MM.1S (cell line): ENCODE data around the gene ZNF776.

Experiments used
- DNase-seq: peaks from one replicate; pipeline ENCODE4 v3.0.0-alpha.2; 2015
- H2AFZ ChIP-seq: fragments of 300-600 bp; sonication (generic); 2 replicates; pipeline ENCODE4 v1.6.0; 2016; ENCODE audit warnings: antibody characterized with exemption, low read length
- H3F3A ChIP-seq: fragments of 300-600 bp; sonication (generic); 2 replicates; pipeline ENCODE4 v1.6.1; 2016; ENCODE audit warnings: mild to moderate bottlenecking, antibody characterized with exemption, low read length, moderate library complexity, mixed read lengths; ENCODE audit not compliant: insufficient read depth
- H3K27ac ChIP-seq: fragments of 300-600 bp; sonication (generic); 2 replicates; pipeline ENCODE4 v1.5.1; 2016; ENCODE audit warnings: mild to moderate bottlenecking, low read length
- H3K27me3 ChIP-seq: fragments of 300-600 bp; sonication (generic); replicated peaks from 2 replicates; pipeline ENCODE4 v1.6.0; 2016; ENCODE audit warnings: low read length; ENCODE audit not compliant: insufficient read depth
- H3K36me3 ChIP-seq: fragments of 300-600 bp; sonication (generic); replicated peaks from 2 replicates; pipeline ENCODE4 v1.6.1; 2016; ENCODE audit warnings: mild to moderate bottlenecking, low read length, mixed read lengths; ENCODE audit not compliant: insufficient read depth
- H3K4me1 ChIP-seq: fragments of 300-600 bp; sonication (generic); 2 replicates; pipeline ENCODE4 v1.6.1; 2016; ENCODE audit warnings: low read length, mixed read lengths
- H3K4me2 ChIP-seq: fragments of 300-600 bp; sonication (generic); 2 replicates; pipeline ENCODE4 v1.6.0; 2016; ENCODE audit warnings: low read depth, low read length
- H3K4me3 ChIP-seq: fragments of 300-600 bp; sonication (generic); 2 replicates; pipeline ENCODE4 v1.5.1; 2016; ENCODE audit warnings: low read length, mixed read lengths
- H3K79me2 ChIP-seq: fragments of 300-600 bp; sonication (generic); 2 replicates; pipeline ENCODE4 v1.6.1; 2016; ENCODE audit warnings: mixed run types, low read length, mixed read lengths
- H3K9ac ChIP-seq: fragments of 300-600 bp; sonication (generic); 2 replicates; pipeline ENCODE4 v1.6.1; 2016; ENCODE audit warnings: low read length, mixed read lengths
- H3K9me2 ChIP-seq: fragments of 300-600 bp; sonication (generic); replicated peaks from 2 replicates; pipeline ENCODE4 v1.6.1; 2016; ENCODE audit warnings: mild to moderate bottlenecking, low read length, mixed read lengths; ENCODE audit not compliant: insufficient read depth
- H3K9me3 ChIP-seq: fragments of 300-600 bp; sonication (generic); replicated peaks from 2 replicates; pipeline ENCODE4 v1.6.1; 2016; ENCODE audit warnings: mild to moderate bottlenecking, low read length, mixed read lengths; ENCODE audit not compliant: insufficient read depth
- H4K20me1 ChIP-seq: fragments of 300-600 bp; sonication (generic); 2 replicates; pipeline ENCODE4 v1.6.1; 2016; ENCODE audit warnings: mild to moderate bottlenecking, low read length, moderate library complexity, mixed read lengths; ENCODE audit not compliant: insufficient read depth
- EZH2 ChIP-seq: fragments of 300-600 bp; sonication (generic); optimal IDR thresholded peaks from 2 replicates; pipeline ENCODE3; 2017; ENCODE audit warnings: low read depth, mild to moderate bottlenecking, antibody characterized with exemption, low read length, mixed read lengths
- EZH2phosphoT487 ChIP-seq: fragments of 300-600 bp; sonication (generic); IDR thresholded peaks from 2 replicates; pipeline ENCODE4 v1.6.1; 2018; ENCODE audit warnings: antibody characterized with exemption, low read length
- TF ChIP-seq, protein P1 (sequence below): fragments of 300-600 bp; sonication (generic); IDR thresholded peaks from 2 replicates; pipeline ENCODE4 v1.5.1; 2016; ENCODE audit warnings: antibody characterized with exemption, low read length, mixed read lengths

ZNF776 gene

DNA sequence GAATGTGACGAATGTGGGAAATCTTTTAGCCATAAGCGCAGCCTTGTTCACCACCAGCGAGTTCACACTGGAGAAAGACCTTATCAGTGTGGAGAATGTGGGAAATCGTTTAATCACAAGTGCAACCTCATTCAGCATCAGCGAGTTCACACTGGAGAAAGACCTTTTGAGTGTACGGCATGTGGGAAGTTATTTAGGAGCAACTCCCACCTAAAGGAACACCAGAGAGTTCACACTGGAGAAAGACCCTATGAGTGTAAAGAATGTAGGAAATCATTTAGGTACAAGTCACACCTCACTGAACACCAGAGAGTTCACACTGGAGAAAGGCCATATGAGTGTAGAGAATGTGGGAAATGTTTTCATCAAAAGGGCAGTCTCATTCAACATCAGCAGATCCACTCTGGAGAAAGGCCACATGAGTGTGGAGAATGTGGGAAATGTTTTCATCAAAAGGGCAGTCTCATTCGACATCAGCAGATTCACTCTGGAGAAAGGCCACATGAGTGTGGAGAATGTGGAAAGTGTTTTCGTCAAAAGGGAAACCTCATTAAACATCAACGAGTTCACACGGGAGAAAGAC lies 7.6 kb downstream of the ZNF776 start:
- Histone ChIP-seq H4K20me1 (no peaks in the 10 kb centered on the region), H3K9me3 (no peaks in the 10 kb centered on the region; the same call in 1 of the 2 replicates), H3K4me1 (no peaks in the 10 kb centered on the region), H2AFZ (no peak overlapping the region), H3K9ac (no peak overlapping the region), H3F3A (no peaks in the 10 kb centered on the region), H3K27me3 (no peaks in the 10 kb centered on the region), H3K4me2 (no peak overlapping the region), H3K79me2 (no peaks in the 10 kb centered on the region), H3K36me3 (peaks cover 29% of the 10 kb centered on the region), H3K9me2 (no peaks in the 10 kb centered on the region), H3K4me3 (no peak overlapping the region), H3K27ac (no peak overlapping the region)
- TF ChIP-seq EZH2phosphoT487 (no peak), EZH2 (no peak)
- TF ChIP-seq, protein P1, sequence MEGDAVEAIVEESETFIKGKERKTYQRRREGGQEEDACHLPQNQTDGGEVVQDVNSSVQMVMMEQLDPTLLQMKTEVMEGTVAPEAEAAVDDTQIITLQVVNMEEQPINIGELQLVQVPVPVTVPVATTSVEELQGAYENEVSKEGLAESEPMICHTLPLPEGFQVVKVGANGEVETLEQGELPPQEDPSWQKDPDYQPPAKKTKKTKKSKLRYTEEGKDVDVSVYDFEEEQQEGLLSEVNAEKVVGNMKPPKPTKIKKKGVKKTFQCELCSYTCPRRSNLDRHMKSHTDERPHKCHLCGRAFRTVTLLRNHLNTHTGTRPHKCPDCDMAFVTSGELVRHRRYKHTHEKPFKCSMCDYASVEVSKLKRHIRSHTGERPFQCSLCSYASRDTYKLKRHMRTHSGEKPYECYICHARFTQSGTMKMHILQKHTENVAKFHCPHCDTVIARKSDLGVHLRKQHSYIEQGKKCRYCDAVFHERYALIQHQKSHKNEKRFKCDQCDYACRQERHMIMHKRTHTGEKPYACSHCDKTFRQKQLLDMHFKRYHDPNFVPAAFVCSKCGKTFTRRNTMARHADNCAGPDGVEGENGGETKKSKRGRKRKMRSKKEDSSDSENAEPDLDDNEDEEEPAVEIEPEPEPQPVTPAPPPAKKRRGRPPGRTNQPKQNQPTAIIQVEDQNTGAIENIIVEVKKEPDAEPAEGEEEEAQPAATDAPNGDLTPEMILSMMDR: no peak
- DNase-seq: no peak

- H3K9ac ChIP-seq: no peak overlapping the region
- no peaks in the 10 kb centered on the region for H3K9me2 ChIP-seq
- H3K36me3 ChIP-seq: peaks cover 29% of the 10 kb centered on the region
- DNase-seq: no peak
- no peak overlapping the region for H3K4me3 ChIP-seq
- H3K4me1 ChIP-seq: no peaks in the 10 kb centered on the region
- H3K79me2 ChIP-seq: no peaks in the 10 kb centered on the region
- H3K27ac ChIP-seq: no peak overlapping the region
- H4K20me1 ChIP-seq: no peaks in the 10 kb centered on the region
- H2AFZ ChIP-seq: no peak overlapping the region
- H3K9me3 ChIP-seq: no peaks in the 10 kb centered on the region; the same call in 1 of the 2 replicates
- H3F3A ChIP-seq: no peaks in the 10 kb centered on the region
- TF ChIP-seq EZH2 (no peak), EZH2phosphoT487 (no peak)
- TF ChIP-seq, protein P1: no peak
- no peak overlapping the region for H3K4me2 ChIP-seq
- H3K27me3 ChIP-seq: no peaks in the 10 kb centered on the region
Observed at GRCh38 chr19:57755031-57755430, 8.4 kb downstream of the ZNF776 start.

DNA sequence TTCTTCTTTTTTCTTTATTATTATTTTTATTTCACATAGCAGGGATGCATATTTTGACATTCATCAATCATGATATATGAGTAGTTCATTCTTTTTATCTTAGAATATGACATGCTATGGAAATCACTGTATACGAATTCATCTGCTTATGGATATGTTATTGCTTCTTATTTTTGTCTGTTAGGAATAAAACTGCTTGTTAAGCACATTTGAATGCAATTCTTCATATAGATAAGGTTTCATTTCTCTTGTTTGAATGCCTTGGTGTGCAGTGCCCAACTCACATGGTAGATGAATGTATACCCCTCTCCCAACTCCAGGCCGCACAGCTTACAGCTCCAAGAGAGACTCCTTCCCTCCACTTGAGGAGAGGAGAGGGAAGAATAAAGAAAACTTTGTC lies 11.3 kb downstream of the ZNF776 start:
- Histone ChIP-seq H3K27me3 (no peaks in the 10 kb centered on the region), H4K20me1 (no peaks in the 10 kb centered on the region), H3K4me1 (no peaks in the 10 kb centered on the region), H3F3A (no peaks in the 10 kb centered on the region), H3K9me2 (no peaks in the 10 kb centered on the region), H3K27ac (no peak overlapping the region), H3K4me3 (no peak overlapping the region), H3K36me3 (peaks cover 14% of the 10 kb centered on the region), H3K79me2 (no peaks in the 10 kb centered on the region), H3K9ac (no peak overlapping the region), H3K9me3 (no peaks in the 10 kb centered on the region; the same call in 1 of the 2 replicates), H2AFZ (no peak overlapping the region), H3K4me2 (no peak overlapping the region)
- TF ChIP-seq EZH2phosphoT487: no peak
- TF ChIP-seq, protein P1: no peak
- no peak for TF ChIP-seq EZH2
- no peak for DNase-seq
